Stimulated activated CD8-positive, alpha-beta memory T cell treated with anti-CD3 and anti-CD28 coated beads, Interleukin-12 subunit alpha, Interleukin-12 subunit beta, amount 100 ng/mL, for 4 hours (primary cell): ENCODE data around the gene CHN2.

ENCODE experiments used
- DNase-seq: peaks from one replicate; pipeline ENCODE4 v3.0.0-alpha.2; 2020; ENCODE audit warnings: low read depth

Gene CHN2

DNA sequence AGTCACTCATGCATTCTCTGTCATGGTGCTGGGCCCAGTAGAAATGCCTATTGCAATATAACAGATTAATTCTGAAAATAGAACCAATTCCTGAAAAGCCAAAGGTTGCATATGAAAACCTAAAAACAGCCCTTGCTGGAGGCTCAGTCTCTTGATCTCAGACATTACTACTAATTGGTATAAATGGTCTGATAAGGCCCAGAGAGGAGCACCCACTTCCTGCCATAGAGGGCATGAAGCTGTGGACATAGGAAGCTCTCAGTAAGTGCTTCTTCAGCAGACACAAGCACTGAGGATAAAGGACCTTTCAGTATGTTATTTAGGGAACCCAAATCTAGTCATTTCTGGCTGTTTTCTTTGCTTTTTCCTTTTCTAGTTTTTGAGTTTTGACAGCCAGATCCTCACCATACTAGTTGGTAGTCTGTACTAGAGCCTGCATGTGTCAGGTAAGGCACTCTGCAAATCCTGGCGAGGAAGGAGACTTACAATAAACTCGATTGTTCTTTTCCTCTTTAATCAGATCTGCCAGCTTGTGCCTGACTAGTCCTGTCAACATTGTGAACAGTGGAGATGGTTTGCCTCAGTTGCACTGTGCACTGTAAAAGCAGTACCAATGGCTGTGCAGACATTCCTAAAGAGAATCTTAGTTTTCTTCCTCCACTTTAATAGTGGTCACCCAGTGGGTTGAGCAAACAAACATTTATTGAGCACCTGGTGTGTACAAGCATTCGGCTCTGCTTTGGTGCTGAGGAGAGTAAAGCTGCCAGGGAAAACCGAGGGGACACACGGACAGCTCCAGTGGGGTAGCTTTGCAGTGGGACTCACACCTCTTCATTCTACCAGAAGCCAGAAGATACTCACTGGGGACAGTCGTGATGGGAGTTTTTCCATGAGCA, 140.9 kb downstream of the CHN2 start:
- DNase-seq: no peak

DNA sequence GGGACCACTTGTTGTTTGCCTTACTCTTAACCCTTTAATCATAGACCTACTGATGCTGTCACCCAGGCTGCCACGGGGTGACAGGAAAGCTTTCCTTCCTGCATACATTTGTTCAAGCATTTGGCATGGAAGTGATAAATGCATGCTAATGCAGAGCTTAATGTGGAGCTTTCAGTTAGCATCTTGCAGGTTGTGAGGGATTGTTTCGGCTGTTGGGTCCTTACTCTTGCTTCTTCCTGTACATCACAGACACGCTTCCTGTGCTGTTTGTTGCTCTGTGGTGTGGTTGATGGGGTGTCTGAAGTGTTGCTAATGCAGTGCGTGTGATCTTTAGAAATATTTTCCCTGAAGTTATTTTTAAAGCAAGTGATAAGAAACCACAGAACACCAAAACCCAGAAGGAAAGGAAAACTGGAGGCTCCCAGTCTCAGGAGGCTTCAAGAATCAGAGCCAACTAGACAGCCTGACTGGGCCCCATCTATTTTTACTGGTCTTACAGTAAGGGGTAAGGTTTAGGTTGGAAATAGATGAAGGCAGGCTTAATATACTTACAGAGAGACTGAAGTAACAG, 143.1 kb downstream of the CHN2 start:
- DNase-seq: no peak

DNA sequence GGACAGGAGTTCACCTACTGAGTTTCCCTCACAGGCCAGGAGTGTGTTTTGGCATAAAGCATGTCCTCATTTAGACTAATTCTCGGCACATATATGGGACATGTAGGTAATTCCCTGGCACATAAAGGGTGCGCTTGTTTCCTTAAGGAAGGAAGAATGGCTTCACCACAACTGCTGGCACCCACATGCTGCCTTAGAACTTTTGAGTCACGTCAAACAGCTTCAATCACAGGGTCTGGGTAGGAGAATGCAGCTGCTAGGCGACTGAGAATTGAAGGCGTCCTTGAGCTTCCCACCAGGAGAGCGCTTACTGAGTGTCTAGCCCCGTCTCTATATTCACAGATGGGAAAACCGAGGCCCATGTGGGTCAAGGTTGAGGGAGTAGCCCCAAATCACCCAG, 146.1 kb downstream of the CHN2 start:
- DNase-seq: no peak

DNA sequence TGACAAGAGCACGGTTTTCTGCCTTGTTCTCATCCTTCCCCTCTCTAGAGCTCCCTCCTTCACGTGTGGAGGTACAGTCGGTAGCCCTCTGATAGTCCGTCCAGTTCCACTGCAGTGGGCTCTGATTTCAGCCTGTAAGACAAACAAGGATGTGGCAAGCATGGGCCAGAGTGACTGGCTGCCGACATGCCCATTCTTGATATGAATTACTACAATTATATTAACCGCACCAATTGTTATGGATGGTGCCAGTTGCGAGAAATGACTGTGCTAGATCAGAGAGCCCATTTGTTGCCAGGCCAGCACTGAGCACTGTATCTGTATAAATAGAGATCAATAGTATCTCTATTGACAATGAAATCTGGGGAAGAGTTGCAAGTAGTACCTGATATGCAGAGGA, 146.6 kb downstream of the CHN2 start:
- DNase-seq: no peak

DNA sequence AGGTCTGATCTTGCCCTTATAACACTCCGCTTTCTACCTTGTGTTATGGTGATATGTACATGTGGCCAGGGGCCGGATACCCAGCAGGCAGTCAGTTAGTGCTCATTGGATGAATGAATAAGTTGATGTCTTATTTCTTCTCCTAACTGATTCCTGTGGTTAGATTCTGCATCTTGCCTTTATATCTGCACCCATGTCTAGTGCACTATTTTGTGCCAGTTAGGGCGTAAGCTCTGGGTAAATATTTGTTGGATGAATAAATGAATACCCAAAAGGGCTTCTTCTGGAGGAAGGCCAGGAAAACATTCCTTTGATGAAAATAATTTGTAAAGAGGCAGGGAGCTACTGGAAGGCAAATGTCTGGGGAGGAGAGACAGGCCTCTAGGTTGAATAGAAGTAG, 148.2 kb downstream of the CHN2 start:
- no peak for DNase-seq

DNA sequence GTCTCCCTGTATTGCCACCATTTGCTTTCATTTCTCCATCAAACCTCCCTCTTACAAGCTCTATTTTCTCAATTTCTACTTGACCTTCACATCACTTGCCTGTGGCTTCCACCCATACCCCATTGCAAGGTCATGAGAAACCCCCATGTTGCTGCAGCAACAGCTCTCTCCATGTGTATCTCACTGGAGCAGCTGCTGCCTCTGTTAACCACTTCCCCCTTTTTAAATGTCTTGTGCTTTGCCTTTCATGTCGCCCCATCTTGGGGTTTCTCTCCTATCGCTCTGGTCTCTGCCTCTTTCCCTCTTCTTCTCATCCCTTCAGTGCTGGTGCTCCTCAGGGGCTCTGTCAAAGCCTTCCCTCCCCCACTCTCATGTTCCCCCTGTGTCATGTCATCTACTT, 148.8 kb downstream of the CHN2 start:
- no peak for DNase-seq

DNA sequence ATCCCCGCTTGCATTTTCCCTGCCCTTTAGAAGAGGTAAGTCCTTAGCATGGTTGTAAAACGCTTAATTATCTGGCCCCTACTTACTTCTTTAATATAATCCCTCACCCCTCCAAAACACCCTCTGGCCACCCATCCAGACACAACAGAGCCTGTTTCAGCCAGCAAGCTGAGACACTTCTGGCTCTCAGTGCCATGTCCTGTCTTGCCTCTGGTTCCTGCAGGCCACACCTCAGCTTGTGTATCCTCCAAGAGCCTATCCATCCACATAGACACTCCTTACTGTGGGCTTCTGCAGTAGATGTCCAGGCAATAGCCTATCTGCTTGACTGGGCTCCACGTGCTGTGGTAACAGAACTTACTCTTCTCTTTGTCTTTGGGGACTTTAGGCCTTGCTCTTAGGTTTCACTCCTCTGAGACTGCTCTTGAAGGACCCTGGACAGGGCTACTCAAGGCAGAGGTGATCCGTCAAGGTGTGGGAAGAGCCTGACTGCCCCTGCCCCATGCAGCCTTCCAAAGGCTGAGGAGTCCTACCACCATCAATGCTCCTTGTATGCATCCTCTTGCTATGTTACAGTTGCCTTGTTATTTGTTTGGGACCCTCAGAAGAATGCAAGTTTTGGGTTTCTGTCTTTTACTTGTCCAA, 149.9 kb downstream of the CHN2 start:
- no peak for DNase-seq

DNA sequence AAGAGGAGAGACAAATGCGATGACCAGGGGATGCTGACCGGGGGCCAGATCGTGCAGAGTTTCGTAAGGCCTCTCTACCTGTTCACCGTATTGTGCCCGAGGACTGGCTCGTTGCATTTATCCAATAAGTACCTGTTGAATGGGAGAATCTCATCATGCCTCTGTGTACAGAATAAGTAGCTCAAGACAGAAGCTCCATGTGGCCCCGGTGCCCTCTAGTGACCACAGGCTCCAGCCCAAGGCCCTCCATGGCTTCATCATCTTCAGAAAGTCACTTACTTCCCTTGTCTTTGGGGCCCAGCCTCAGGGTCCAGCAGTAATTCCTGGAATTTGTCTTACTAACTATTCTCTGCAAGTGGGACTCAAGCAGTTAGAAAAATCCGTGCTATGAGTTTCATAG, 151.0 kb downstream of the CHN2 start:
- DNase-seq: no peak

DNA sequence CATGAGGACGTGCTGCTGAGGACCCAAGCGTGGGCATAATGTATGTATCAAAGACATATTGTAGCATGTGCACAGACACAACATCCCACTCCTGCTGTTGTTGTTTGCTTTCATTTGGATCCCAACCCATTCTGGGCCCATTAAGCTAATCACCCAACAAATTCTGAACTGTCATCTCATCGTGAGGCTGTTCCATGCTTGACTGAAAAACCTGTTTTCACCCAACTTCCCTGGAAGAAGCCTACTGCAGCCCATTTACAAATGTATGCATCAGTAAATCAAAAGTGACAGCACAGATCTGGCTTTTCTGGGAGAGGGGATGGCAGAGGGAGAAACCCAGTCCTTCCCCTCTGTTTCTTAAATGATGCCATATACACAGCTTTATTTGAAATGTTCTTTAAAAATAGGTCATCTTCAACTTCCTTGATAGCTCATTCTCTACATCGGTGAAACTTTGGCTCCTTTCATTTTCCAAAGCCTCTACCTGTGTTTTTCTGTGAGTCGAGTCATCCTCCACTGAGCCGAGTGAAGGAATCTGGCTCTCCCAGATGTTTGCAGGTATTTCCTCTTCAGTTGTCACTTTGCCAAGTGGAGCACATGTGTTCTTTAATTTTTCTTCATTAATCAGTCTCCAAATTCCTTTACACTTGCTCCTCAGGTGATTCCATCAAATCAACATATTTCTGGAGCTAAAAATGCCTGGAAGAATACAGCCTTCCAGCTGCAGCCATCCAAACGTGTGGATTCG, 151.8 kb downstream of the CHN2 start:
- DNase-seq: no peak

DNA sequence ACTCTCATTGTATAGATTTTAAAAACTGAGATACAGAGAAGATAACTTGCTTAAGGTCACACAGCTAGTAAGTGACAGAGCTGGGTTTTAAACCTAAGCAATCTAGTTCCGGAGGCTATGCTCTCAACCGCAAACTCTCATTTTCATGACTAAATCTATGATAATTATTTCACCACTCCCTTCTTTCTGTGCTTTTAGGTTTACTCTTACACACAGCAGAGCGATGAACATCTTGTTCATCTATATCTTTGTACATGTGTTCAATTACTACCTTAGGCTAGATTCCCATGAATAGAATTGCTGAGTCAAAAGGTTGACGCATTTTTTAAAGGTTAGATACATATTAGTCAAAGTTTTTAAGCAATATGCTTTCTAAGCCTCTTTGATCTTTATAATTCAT, 154.8 kb downstream of the CHN2 start:
- no peak for DNase-seq

DNA sequence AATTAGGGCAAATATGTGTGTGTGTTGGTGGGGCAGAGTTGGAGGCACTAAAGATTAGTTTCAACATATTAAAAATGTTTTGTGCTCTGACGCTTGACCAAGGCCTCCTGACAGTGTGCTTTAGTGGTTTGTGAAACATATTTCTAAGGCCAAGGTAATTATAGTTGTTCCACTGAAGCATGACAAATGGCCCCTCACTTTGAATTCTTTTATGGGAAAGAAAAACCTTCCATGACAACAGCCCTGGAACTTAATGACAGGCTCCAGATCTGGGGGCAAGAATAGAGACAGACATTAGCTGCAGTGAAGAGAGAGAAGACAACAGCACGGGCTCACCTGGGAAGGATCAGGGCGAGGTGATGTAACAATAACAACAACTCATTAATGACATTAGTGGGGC, 155.8 kb downstream of the CHN2 start:
- DNase-seq: no peak

DNA sequence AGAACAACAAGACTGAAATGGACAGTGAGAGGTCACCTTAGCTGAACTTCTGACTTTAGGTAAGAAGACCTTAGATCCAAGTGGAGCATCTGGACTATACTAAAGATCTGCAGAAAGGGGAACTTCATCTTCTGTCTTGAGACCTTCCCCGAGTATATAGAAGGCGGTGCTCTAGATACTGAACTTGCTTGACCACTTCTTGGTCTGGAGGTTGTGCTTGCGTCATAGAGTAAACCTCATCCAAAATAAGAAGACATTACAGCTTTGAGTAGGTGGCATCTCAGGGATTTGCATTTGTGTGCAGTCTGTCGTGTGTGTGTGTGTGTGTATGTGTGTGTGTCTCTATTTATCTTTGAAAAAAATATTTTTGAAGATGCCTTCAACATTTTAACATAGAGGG, 157.5 kb downstream of the CHN2 start:
- DNase-seq: no peak

DNA sequence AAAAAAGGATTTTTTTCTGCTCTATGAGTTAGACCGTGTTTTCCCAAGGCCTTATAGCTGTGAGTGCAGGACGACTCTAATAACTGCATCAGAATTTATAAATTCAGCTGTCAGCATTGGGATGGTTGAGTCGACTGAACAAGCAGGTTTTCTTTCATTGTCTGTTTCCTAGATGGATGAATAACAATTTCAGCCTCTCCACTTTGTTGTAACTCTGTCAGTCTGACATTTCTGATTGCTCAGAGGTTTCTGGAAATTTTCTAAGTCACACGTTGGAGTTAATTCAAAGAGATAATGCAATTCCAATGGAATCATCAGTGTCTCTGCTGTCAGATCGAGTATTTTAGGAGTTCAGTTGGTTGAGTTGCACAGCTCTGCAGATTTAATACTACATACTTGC, 159.2 kb downstream of the CHN2 start:
- DNase-seq: no peak

DNA sequence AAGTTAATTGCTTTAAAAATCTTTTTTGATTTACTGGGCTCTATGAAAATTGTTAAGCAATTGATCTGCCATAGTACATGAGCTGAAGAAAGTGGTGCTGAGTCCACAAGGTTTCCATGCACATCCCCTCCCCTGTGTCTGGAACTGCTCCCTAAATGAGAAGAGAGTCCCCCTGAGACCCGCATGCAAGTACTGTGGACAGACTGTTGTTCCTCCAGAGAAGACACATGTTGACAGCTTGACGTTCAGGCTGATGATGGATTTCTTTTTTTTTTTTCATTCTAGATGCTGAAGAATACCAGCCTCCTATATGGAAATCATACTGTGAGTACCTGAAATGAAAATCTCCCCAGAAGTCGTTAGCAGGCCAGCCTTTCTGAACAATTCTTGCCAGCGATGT, 159.8 kb downstream of the CHN2 start:
- no peak for DNase-seq

DNA sequence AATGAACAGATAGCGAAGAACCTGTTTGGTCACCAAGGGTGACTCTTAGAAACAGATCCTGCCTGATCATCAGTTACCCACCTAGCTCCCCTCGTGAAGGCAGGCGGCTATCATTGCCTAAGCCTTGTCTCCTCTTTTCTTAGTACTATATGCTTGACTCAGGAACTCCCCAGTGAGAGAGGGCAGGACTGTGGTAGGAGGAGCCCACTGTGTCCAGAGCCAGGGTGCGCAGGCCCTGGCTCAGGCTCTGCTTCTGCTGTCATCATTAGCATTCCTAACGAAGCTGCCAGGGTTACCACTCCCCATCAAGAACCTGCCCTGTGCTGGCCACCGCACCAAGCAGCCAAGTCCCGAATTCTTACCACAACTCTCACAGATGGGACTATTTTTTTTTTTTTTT, 160.8 kb downstream of the CHN2 start:
- DNase-seq: no peak

DNA sequence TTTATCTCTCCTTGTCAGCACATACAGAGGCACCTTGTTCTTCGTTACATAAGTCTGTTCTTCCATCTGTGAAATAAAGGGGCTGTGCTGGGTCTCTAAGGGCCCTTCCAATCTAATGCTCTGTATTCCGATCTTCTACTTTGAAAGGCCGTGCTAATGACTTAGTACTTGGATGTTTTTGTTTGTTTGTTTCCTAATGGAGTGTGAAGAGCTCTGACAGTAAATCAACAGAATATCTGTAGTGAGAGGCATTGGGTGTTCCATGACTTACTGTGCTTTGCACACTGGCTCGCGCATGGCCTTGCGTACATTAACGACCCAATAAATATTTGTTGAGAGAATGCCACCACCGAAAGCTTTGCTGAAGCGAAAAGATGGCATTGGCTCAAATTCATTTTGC, 162.1 kb downstream of the CHN2 start:
- no peak for DNase-seq

DNA sequence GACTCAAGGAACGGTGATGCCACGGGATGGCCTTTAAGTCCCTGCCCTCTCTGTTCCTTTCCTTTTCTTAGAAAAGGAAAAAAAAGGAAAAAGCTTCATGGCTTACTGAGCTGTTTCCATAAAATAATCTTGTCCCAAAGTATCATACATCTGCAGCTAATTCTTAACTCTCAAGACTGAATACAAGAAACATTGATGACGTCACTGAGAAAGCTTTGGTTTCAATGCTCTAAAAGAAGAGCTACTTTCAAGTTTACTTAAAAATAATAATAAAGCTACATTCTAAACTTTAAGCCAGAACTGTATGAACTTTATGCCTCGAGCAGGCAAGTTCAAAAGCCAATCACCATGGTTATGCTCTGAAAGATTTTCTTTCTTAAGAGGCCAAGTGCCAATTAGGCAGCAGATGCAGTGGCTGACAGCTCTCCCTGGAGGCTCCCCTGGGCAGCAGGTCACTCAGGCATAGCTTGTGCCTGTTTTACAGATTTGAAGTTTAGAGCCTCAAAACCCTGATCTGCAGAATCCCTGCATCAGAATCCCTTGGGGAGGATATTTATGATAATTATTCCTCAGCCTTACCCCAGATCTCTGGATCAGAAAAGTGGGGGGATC, 165.0 kb downstream of the CHN2 start:
- no peak for DNase-seq

DNA sequence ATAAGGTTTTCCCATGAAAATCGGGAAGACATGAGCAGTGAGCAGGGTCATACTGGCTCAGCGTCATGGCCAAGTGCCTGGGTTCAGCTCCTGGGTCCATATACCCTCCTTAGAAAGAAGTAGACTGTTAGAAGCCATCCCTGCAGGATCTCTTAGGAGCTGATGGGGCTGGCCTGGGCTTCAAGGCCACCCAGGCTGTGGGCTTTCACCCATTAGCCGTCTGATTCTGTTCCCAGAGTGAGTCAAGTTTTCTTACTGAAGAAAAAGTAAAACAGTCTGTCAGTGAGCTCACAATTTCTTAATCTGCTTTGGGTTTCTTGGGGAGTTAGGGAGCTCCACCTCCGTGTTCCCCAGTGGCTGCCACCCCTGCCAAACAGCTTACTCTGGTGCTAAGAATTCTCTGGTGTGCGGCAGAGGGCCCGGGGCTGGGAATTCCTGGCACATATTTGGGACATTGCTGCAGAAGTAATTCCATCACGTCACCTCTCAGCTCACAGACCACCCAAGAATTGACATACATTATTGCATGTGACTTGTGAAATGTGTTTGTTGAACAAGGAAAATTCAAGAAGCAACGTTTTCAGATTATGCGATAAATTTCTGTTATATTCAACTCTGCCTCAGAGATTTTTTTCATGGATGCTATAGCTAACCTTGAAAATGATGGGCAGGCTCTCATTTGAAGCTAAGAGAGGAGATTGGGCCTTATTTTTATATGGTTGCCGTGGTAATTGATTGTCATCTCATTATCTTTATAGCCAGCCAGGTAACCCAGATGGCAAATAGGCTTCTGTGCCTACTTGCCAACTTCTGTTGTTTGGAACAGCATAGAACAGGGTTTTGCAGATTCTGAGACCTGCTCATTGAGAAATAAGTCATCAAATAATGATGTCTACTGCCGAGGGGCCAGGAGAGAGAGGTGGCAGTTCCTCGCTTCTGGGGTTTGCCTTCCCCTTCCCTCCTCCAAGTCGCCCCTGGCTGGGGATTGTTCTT, 166.4 kb downstream of the CHN2 start:
- no peak for DNase-seq

DNA sequence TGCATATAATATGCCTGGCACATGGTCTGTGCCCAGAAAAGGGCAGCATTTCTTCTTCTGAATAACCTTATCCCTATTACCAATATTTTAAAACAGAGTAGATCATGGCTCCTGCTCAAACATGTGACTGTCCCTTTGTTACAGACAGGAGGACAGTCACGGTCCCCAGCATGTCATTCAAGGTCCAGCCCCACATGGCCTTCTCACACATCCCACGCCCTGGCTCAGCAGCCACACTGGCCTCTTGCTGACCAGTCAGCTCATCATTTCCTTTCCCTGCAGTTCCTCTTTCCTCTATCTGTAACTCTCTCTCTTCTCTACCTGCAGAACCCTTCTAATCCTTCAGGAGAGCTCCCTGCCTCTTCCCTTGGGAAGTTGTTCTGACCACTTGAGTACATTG, 167.8 kb downstream of the CHN2 start:
- DNase-seq: no peak

DNA sequence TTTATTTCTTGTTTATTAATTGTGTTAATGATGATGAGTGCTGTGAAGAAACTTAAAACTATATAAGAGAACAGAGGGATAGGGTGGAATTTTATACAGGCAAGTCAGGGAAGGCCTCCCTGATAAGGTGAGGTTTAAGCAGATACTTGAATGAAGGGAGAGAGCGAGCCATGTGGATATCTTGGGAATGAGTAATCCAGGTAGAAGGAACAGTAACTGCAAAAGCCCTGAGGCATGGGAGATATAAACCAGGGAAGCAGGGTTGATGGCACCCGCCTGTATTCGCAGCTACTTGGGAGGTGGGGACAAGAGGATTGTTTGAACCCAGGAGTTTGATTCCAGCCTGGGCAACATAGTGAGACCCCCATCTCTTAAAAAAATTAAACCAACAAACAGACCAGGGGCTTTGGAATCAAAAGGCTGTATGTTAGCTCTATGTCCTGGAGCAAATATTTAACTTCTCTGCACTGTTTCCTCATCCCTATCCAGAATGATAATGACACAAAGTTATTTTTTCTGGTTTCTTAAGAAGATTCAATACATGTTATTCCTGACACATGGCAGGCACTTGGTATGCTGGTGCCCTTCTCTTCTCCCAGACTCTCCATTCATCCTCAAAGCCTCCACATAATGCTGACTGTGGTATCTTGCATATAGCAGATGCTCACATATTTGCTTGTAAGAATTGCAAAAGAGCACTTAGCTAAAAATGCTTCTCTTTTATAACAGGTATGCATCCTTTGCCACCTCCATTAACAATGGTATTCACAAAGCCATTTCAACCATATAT, 169.3 kb downstream of the CHN2 start:
- DNase-seq: no peak
